PC-3 (cell line): ENCODE measurements around the gene CEACAM7.

Source experiments
- EZH2 ChIP-seq: fragments of 300-600 bp; sonication (generic); IDR thresholded peaks from one replicate; pipeline ENCODE4 v1.6.1; 2017; ENCODE audit warnings: antibody characterized with exemption, mild to moderate bottlenecking, low read length; ENCODE audit not compliant: unreplicated experiment
- TF ChIP-seq, protein P1 (sequence below): fragments of 300-600 bp; sonication (generic); conservative IDR thresholded peaks from 2 replicates; pipeline ENCODE4 v1.5.1; 2017; ENCODE audit warnings: antibody characterized with exemption, low read depth, mild to moderate bottlenecking, low read length

DNA sequence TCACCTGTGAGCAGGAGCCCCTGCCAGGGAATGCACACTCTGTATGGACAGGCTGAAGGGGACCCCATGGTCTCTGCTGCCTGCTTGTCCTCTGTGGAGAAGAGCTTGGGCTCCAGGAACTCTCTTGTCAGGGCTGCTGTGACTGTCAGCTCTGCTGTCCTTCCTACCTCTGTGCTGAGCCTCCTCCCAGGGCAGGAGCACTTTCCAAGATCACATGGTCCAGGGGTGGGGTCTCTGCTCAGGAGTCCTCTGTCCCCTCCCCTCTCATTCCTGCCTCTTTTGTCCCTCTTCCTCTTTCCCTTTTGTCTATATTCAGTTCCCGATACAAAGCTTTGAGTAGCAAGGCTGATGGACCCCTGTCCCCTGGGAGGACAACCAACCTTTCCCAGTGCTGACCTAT lies at the start of gene CEACAM7:
- TF ChIP-seq, protein P1, sequence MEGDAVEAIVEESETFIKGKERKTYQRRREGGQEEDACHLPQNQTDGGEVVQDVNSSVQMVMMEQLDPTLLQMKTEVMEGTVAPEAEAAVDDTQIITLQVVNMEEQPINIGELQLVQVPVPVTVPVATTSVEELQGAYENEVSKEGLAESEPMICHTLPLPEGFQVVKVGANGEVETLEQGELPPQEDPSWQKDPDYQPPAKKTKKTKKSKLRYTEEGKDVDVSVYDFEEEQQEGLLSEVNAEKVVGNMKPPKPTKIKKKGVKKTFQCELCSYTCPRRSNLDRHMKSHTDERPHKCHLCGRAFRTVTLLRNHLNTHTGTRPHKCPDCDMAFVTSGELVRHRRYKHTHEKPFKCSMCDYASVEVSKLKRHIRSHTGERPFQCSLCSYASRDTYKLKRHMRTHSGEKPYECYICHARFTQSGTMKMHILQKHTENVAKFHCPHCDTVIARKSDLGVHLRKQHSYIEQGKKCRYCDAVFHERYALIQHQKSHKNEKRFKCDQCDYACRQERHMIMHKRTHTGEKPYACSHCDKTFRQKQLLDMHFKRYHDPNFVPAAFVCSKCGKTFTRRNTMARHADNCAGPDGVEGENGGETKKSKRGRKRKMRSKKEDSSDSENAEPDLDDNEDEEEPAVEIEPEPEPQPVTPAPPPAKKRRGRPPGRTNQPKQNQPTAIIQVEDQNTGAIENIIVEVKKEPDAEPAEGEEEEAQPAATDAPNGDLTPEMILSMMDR: no peak
- TF ChIP-seq EZH2: no peak
